NCI-H69 (cell line): ENCODE measurements around the gene CAV3.
"Not testable (repeated sequence)": the region's sequence is repeated elsewhere in the genome, so short reads cannot be mapped to it uniquely, and the experiment has no call there.

Experiments
- DNase-seq: peaks from one replicate; lab custom pipeline; 2025; lab: John Stamatoyannopoulos, UW

CAV3 gene

GRCh38 chr3:8733332-8734094 lies at the start of gene CAV3:
TSS of gene CAV3 (plus strand) at chr3:8733802. CDS start at chr3:8733877, 75 bp downstream.
- DNase-seq = no peak

- not testable (repeated sequence) for DNase-seq
Observed at GRCh38 chr3:8684992-8685391, 48.6 kb upstream of the CAV3 start.

GRCh38 chr3:8691295-8691694 lies 42.3 kb upstream of the CAV3 start:
- DNase-seq = not testable (repeated sequence)

GRCh38 chr3:8702560-8702959 lies 31.0 kb upstream of the CAV3 start:
- DNase-seq = no peak

GRCh38 chr3:8705575-8705974 lies 28.0 kb upstream of the CAV3 start:
- no peak for DNase-seq

GRCh38 chr3:8709287-8709686 lies 24.3 kb upstream of the CAV3 start:
- DNase-seq = no peak

- peak; percentile 76 for DNase-seq
Observed at GRCh38 chr3:8709801-8710507, 23.6 kb upstream of the CAV3 start.

- peak; percentile 87 for DNase-seq
Observed at GRCh38 chr3:8712045-8712907, 21.3 kb upstream of the CAV3 start.

GRCh38 chr3:8712908-8713255 lies 20.7 kb upstream of the CAV3 start:
- DNase-seq = no peak

- no peak for DNase-seq
Observed at GRCh38 chr3:8713901-8714759, 19.5 kb upstream of the CAV3 start.

GRCh38 chr3:8715757-8716156 lies 17.8 kb upstream of the CAV3 start:
- not testable (repeated sequence) for DNase-seq

GRCh38 chr3:8722808-8723207 lies 10.8 kb upstream of the CAV3 start:
- DNase-seq = no peak

GRCh38 chr3:8723612-8724011 lies 10.0 kb upstream of the CAV3 start:
- peak; percentile 15 for DNase-seq

- DNase-seq = no peak
Observed at GRCh38 chr3:8724108-8724752, 9.4 kb upstream of the CAV3 start.

GRCh38 chr3:8727605-8728512 lies 5.7 kb upstream of the CAV3 start:
- peak; percentile 16 for DNase-seq

GRCh38 chr3:8729479-8729878 lies 4.1 kb upstream of the CAV3 start:
- DNase-seq = no peak

GRCh38 chr3:8730656-8731055 lies 2.9 kb upstream of the CAV3 start:
- no peak for DNase-seq

- DNase-seq = no peak
Observed at GRCh38 chr3:8732413-8732812, 1.2 kb upstream of the CAV3 start.

- DNase-seq = no peak
Observed at GRCh38 chr3:8734137-8734878, 706 bp downstream of the CAV3 start.
